H9 (cell line): ENCODE data around the gene FAM228B. TPM values are rescaled to one million over a fixed set of nuclear protein-coding genes. Genes with fewer than 3 reads are reported as not detected.

Experiments used
- DNase-seq: peaks from one replicate; pipeline ENCODE4 v3.0.0-alpha.2; 2017
- H2AFZ ChIP-seq: one replicate; pipeline ENCODE4 v1.6.1; 2013; ENCODE audit warnings: mild to moderate bottlenecking, low read length, control low read depth, moderate library complexity
- H2AK5ac ChIP-seq: 2 replicates; pipeline ENCODE4 v1.6.1; 2013; ENCODE audit warnings: low read length, control low read depth, mixed read lengths; ENCODE audit not compliant: insufficient read length
- H2BK120ac ChIP-seq: one replicate; pipeline ENCODE4 v1.6.1; 2013; ENCODE audit warnings: low read depth, mild to moderate bottlenecking, low read length, control low read depth, inconsistent platforms; ENCODE audit not compliant: poor library complexity, severe bottlenecking
- H2BK12ac ChIP-seq: 2 replicates; pipeline ENCODE4 v1.6.1; 2013; ENCODE audit warnings: low read length, control low read depth, mixed read lengths, low read depth; ENCODE audit not compliant: insufficient read length
- H2BK15ac ChIP-seq: 2 replicates; pipeline ENCODE4 v1.6.1; 2013; ENCODE audit warnings: low read depth, low read length, control low read depth
- H2BK20ac ChIP-seq: one replicate; pipeline ENCODE4 v1.6.1; 2013; ENCODE audit warnings: low read depth, mild to moderate bottlenecking, low read length, control low read depth, inconsistent platforms; ENCODE audit not compliant: poor library complexity, severe bottlenecking
- H2BK5ac ChIP-seq: 2 replicates; pipeline ENCODE4 v1.6.1; 2013; ENCODE audit warnings: low read length, control low read depth, mixed read lengths; ENCODE audit not compliant: insufficient read length
- H3K14ac ChIP-seq: 2 replicates; pipeline ENCODE4 v1.6.1; 2013; ENCODE audit warnings: low read length, control low read depth; ENCODE audit not compliant: insufficient read depth
- H3K18ac ChIP-seq: 2 replicates; pipeline ENCODE4 v1.6.1; 2013; ENCODE audit warnings: low read depth, mild to moderate bottlenecking, mixed read lengths, low read length, control low read depth; ENCODE audit not compliant: insufficient read length
- H3K23ac ChIP-seq: 2 replicates; pipeline ENCODE4 v1.6.1; 2013; ENCODE audit warnings: low read length, control low read depth, mixed read lengths, low read depth; ENCODE audit not compliant: insufficient read length
- H3K23me2 ChIP-seq: 2 replicates; pipeline ENCODE4 v1.6.1; 2013; ENCODE audit warnings: low read depth, mild to moderate bottlenecking, mixed read lengths, low read length, control low read depth; ENCODE audit not compliant: insufficient read length, poor library complexity, severe bottlenecking
- H3K27ac ChIP-seq: 2 replicates; pipeline ENCODE4 v1.5.1; 2013; ENCODE audit warnings: low read length, control low read depth, mixed read lengths, low read depth; ENCODE audit not compliant: insufficient read length
- H3K27me3 ChIP-seq: 2 replicates; pipeline ENCODE4 v1.6.1; 2013; ENCODE audit warnings: low read length, control low read depth, inconsistent platforms; ENCODE audit not compliant: insufficient read depth
- H3K4ac ChIP-seq: 2 replicates; pipeline ENCODE4 v1.6.1; 2013; ENCODE audit warnings: low read depth, mild to moderate bottlenecking, control low read depth, inconsistent platforms, low read length, moderate library complexity
- H3K4me1 ChIP-seq: 2 replicates; pipeline ENCODE4 v1.6.1; 2013; ENCODE audit warnings: low read length, control low read depth, inconsistent platforms; ENCODE audit not compliant: insufficient read depth
- H3K4me2 ChIP-seq: 2 replicates; pipeline ENCODE4 v1.6.1; 2013; ENCODE audit warnings: low read length, control low read depth, mixed read lengths; ENCODE audit not compliant: insufficient read length, insufficient read depth
- H3K56ac ChIP-seq: 2 replicates; pipeline ENCODE4 v1.6.1; 2013; ENCODE audit warnings: low read depth, mild to moderate bottlenecking, mixed read lengths, low read length, control low read depth; ENCODE audit not compliant: insufficient read length
- H3K79me1 ChIP-seq: 2 replicates; pipeline ENCODE4 v1.6.1; 2013; ENCODE audit warnings: low read depth, mild to moderate bottlenecking, moderate library complexity, low read length, control low read depth, inconsistent platforms; ENCODE audit not compliant: insufficient read depth, poor library complexity, severe bottlenecking
- H3K79me2 ChIP-seq: 2 replicates; pipeline ENCODE4 v1.6.1; 2013; ENCODE audit warnings: low read length, control low read depth, inconsistent platforms; ENCODE audit not compliant: insufficient read depth
- H3K9ac ChIP-seq: 2 replicates; pipeline ENCODE4 v1.6.1; 2013; ENCODE audit warnings: low read length, control low read depth, mixed read lengths; ENCODE audit not compliant: insufficient read length; ENCODE audit errors: extremely low read depth
- H3K9me3 ChIP-seq: one replicate; pipeline ENCODE4 v1.6.1; 2013; ENCODE audit warnings: low read depth, low read length, inconsistent platforms; ENCODE audit not compliant: control insufficient read depth
- H3T11ph ChIP-seq: one replicate; pipeline ENCODE4 v1.6.1; 2013; ENCODE audit warnings: mild to moderate bottlenecking, low read length, control low read depth, inconsistent platforms
- H4K20me1 ChIP-seq: one replicate; pipeline ENCODE4 v1.6.1; 2013; ENCODE audit not compliant: control insufficient read depth, insufficient read length, insufficient read depth
- H4K5ac ChIP-seq: 2 replicates; pipeline ENCODE4 v1.6.1; 2013; ENCODE audit warnings: low read depth, mild to moderate bottlenecking, mixed read lengths, low read length, control low read depth; ENCODE audit not compliant: insufficient read length
- H4K8ac ChIP-seq: replicated peaks from 2 replicates; pipeline ENCODE4 v1.6.1; 2013; ENCODE audit warnings: low read length, control low read depth, mixed read lengths, low read depth; ENCODE audit not compliant: insufficient read length
- H4K91ac ChIP-seq: 2 replicates; pipeline ENCODE4 v1.6.1; 2013; ENCODE audit warnings: low read depth, mild to moderate bottlenecking, moderate library complexity, mixed read lengths, low read length, control low read depth; ENCODE audit not compliant: insufficient read length
- H3K27ac Mint-ChIP-seq, 3 experiments: 2 replicates in 2 of 3; 3 replicates in 1 of 3; pipeline ENCODE4 v1.8.0; 2020 to 2021; ENCODE audit warnings: mixed read lengths in 3 of 3, mild to moderate bottlenecking in 1 of 3, moderate library complexity in 1 of 3
- H3K27me3 Mint-ChIP-seq: 2 replicates; pipeline ENCODE4 v1.8.0; 2021; ENCODE audit warnings: low read depth, mild to moderate bottlenecking, moderate library complexity, mixed read lengths
- H3K36me3 Mint-ChIP-seq, 3 experiments: 2 replicates in 2 of 3; 3 replicates in 1 of 3; pipeline ENCODE4 v1.8.0; 2020 to 2021; ENCODE audit warnings: low read depth in 3 of 3, mixed read lengths in 3 of 3; ENCODE audit not compliant: insufficient read depth in 1 of 3
- H3K4me1 Mint-ChIP-seq, 2 experiments: 2 replicates each; pipeline ENCODE4 v1.8.0; 2020; ENCODE audit warnings: mixed read lengths in 2 of 2
- H3K4me3 Mint-ChIP-seq, 2 experiments: 2 replicates in 1 of 2; 3 replicates in 1 of 2; pipeline ENCODE4 v1.8.0; 2020 to 2021; ENCODE audit warnings: mild to moderate bottlenecking in 2 of 2, mixed read lengths in 2 of 2, moderate library complexity in 1 of 2
- H3K9me3 Mint-ChIP-seq, 2 experiments: 2 replicates in 1 of 2; 3 replicates in 1 of 2; pipeline ENCODE4 v1.8.0; 2020; ENCODE audit warnings: mild to moderate bottlenecking in 2 of 2, mixed read lengths in 2 of 2, moderate library complexity in 1 of 2
- WGBS: extraction: QIAGEN DNeasy Blood & Tissue Kit; methylation state at CpG from one replicate; pipeline ENCODE4 v1.1.7; 2013; ENCODE audit warnings: missing lambda C conversion rate, low lambda C conversion rate, mixed read lengths; ENCODE audit not compliant: insufficient read length; ENCODE audit errors: extremely low coverage; 5-methylcytosine and 5-hydroxymethylcytosine counted together
- total RNA-seq: library from RNA; stranded (reverse); gene quantifications from 2 replicates; pipeline ENCODE4 v1.2.1, GENCODE V29; 2021
- TF ChIP-seq, protein P1 (sequence below): fragments of 200-600 bp; sonication (generic); conservative IDR thresholded peaks from 3 replicates; pipeline ENCODE4 v1.8.0; 2021; ENCODE audit warnings: antibody characterized with exemption, mild to moderate bottlenecking

FAM228B gene
- total RNA-seq, 1 experiment from 2014 or later, result 6.5 TPM

DNA sequence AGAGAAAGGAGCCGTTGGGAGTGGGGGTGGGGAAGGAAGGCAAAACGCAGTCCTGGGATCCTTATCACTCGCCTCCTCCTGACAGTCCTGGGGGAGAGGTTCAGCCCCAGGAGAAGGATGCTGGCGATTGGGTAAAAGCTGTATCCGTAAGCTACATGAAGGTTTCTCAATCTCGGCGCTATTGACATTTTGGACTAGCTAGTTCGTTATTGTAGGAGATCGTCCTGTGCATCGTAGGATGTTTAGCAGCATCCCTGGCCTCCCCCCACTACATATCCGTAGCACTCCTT, 38.1 kb upstream of the FAM228B start:
- no CpG with 5 or more reads among the region's 11 CpGs for WGBS
- Histone ChIP-seq H3K79me1 (no peaks in the 10 kb centered on the region), H3K9ac (peak overlapping the region; percentile 87), H3K4me2 (peak overlapping the region; percentile 96), H4K20me1 (peaks cover 2% of the 10 kb centered on the region), H2BK5ac (no peak overlapping the region), H3K4me1 (peaks cover 2% of the 10 kb centered on the region; the same call in 1 of the 2 replicates), H2BK120ac (no peak overlapping the region), H4K5ac (no peak overlapping the region), H3K56ac (no peak overlapping the region), H3K27me3 (no peaks in the 10 kb centered on the region), H4K8ac (no peak overlapping the region), H3T11ph (no peak overlapping the region), H2BK12ac (no peak overlapping the region), H3K9me3 (no peaks in the 10 kb centered on the region), H3K23me2 (peaks cover 15% of the 10 kb centered on the region), H2BK15ac (no peak overlapping the region), H3K18ac (no peak overlapping the region), H2AK5ac (no peak overlapping the region), H3K14ac (peak overlapping the region; percentile 89), H3K4ac (no peak overlapping the region), H2AFZ (peak overlapping the region; percentile 94), H2BK20ac (no peak overlapping the region), H3K79me2 (no peaks in the 10 kb centered on the region), H3K23ac (no peak overlapping the region), H4K91ac (no peak overlapping the region), H3K27ac (no peak overlapping the region)
- peaks cover 12 to 26% (median 25%) of the 10 kb centered on the region in 3 experiments for H3K36me3 Mint-ChIP-seq
- H3K4me1 Mint-ChIP-seq, result peaks cover 14 to 19% of the 10 kb centered on the region in 2 experiments
- H3K27me3 Mint-ChIP-seq, result no peaks in the 10 kb centered on the region
- H3K4me3 Mint-ChIP-seq, result peak overlapping the region; percentile 85 to 93
- peak overlapping the region; percentile 50 to 96 (median 96); a peak in 3 of 7 replicates for H3K27ac Mint-ChIP-seq
- TF ChIP-seq, protein P1, sequence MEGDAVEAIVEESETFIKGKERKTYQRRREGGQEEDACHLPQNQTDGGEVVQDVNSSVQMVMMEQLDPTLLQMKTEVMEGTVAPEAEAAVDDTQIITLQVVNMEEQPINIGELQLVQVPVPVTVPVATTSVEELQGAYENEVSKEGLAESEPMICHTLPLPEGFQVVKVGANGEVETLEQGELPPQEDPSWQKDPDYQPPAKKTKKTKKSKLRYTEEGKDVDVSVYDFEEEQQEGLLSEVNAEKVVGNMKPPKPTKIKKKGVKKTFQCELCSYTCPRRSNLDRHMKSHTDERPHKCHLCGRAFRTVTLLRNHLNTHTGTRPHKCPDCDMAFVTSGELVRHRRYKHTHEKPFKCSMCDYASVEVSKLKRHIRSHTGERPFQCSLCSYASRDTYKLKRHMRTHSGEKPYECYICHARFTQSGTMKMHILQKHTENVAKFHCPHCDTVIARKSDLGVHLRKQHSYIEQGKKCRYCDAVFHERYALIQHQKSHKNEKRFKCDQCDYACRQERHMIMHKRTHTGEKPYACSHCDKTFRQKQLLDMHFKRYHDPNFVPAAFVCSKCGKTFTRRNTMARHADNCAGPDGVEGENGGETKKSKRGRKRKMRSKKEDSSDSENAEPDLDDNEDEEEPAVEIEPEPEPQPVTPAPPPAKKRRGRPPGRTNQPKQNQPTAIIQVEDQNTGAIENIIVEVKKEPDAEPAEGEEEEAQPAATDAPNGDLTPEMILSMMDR, result no peak
- peak; percentile 52 for DNase-seq
- H3K9me3 Mint-ChIP-seq, result no peaks in the 10 kb centered on the region
